ENCODE measurements around the gene PIGQ. TPM values are rescaled to one million over a fixed set of nuclear protein-coding genes. Genes with fewer than 3 reads are reported as not detected.

PIGQ gene
- polyA plus RNA-seq, 3 donors = 11.4 to 39.8 (median 12.1) TPM

GRCh38 chr16:632486-633335 is 62.9 kb downstream of the PIGQ start:
- H3K36me3 Mint-ChIP-seq = peaks cover 14 to 17% of the 10 kb centered on the region in 2 donors
- H3K27ac ChIP-seq (ENCODE audit: low read depth in 1 of 2, low read length in 2 of 2) = no peak overlapping the region
- no peaks in the 10 kb centered on the region for H3K27me3 ChIP-seq (ENCODE audit: control insufficient read depth in 2 of 2, insufficient read depth in 2 of 2, low read length in 2 of 2)
- no peaks in the 10 kb centered on the region for H3K9me3 ChIP-seq (replicated peaks in 1 of 2; ENCODE audit: control insufficient read depth in 1 of 2, insufficient read depth in 1 of 2, low read length in 2 of 2)
- H3K27me3 Mint-ChIP-seq (ENCODE audit: low read depth in 3 of 3) = peaks cover 5 to 12% (median 8%) of the 10 kb centered on the region in 3 donors
- WGBS (ENCODE audit: insufficient coverage) = 96% methylated on average over 63 of the region's 67 CpGs
- TF ChIP-seq CTCF (IDR thresholded peaks at IDR 0.05) = no peak
- intact Hi-C loops (cut with micrococcal nuclease) = no loop called here
- no peak overlapping the region for H3K4me2 ChIP-seq (replicated peaks; ENCODE audit: extremely low read depth, low read length, poor library complexity, severe bottlenecking)
- DNase-seq = no peak
- H3K4me3 ChIP-seq (replicated peaks in 1 of 3; ENCODE audit: low read depth in 2 of 3, low read length in 3 of 3) = no peak overlapping the region
- no peaks in the 10 kb centered on the region for H3K9me3 Mint-ChIP-seq
- peaks cover 48% of the 10 kb centered on the region for H4K20me1 ChIP-seq (ENCODE audit: insufficient read depth, low read length)
- peaks cover 12% of the 10 kb centered on the region for H3K79me2 ChIP-seq (ENCODE audit: insufficient read depth, low read length)
- H3K4me1 ChIP-seq (ENCODE audit: control insufficient read depth in 1 of 2, insufficient read depth in 2 of 2, low read length in 2 of 2) = peaks cover 21 to 42% of the 10 kb centered on the region in 2 donors
- no peak overlapping the region for H3K27ac Mint-ChIP-seq
- H3K4me3 Mint-ChIP-seq = no peak overlapping the region
- no peak overlapping the region for H3K9ac ChIP-seq (ENCODE audit: insufficient read depth, low read length, poor library complexity, severe bottlenecking)
- H3K36me3 ChIP-seq (replicated peaks in 1 of 2; ENCODE audit: control insufficient read depth in 1 of 2, insufficient read depth in 2 of 2, low read length in 2 of 2) = peaks cover 13 to 24% of the 10 kb centered on the region in 2 donors
- H3K4me1 Mint-ChIP-seq = peaks cover 13% of the 10 kb centered on the region
- no peak overlapping the region for H2AFZ ChIP-seq (ENCODE audit: insufficient read depth, low read depth, low read length, poor library complexity, severe bottlenecking)

- DNase-seq = no peak
- no peak overlapping the region for H3K4me3 Mint-ChIP-seq
- H3K27me3 Mint-ChIP-seq (ENCODE audit: low read depth in 3 of 3) = peaks cover 5 to 12% (median 8%) of the 10 kb centered on the region in 3 donors
- no peaks in the 10 kb centered on the region for H3K9me3 Mint-ChIP-seq
- Histone ChIP-seq H2AFZ (ENCODE audit: insufficient read depth, low read depth, low read length, poor library complexity, severe bottlenecking) (no peak overlapping the region), H3K27me3 (ENCODE audit: control insufficient read depth in 2 of 2, insufficient read depth in 2 of 2, low read length in 2 of 2) (no peaks in the 10 kb centered on the region), H3K4me2 (replicated peaks; ENCODE audit: extremely low read depth, low read length, poor library complexity, severe bottlenecking) (no peak overlapping the region), H3K4me3 (replicated peaks in 1 of 3; ENCODE audit: low read depth in 2 of 3, low read length in 3 of 3) (no peak overlapping the region), H4K20me1 (ENCODE audit: insufficient read depth, low read length) (peaks cover 42% of the 10 kb centered on the region), H3K27ac (ENCODE audit: low read depth in 1 of 2, low read length in 2 of 2) (no peak overlapping the region), H3K9me3 (replicated peaks in 1 of 2; ENCODE audit: control insufficient read depth in 1 of 2, insufficient read depth in 1 of 2, low read length in 2 of 2) (no peaks in the 10 kb centered on the region), H3K79me2 (ENCODE audit: insufficient read depth, low read length) (peaks cover 12% of the 10 kb centered on the region), H3K36me3 (replicated peaks in 1 of 2; ENCODE audit: control insufficient read depth in 1 of 2, insufficient read depth in 2 of 2, low read length in 2 of 2) (peaks cover 6 to 16% of the 10 kb centered on the region in 2 donors), H3K4me1 (ENCODE audit: control insufficient read depth in 1 of 2, insufficient read depth in 2 of 2, low read length in 2 of 2) (peaks cover 24 to 46% of the 10 kb centered on the region in 2 donors), H3K9ac (ENCODE audit: insufficient read depth, low read length, poor library complexity, severe bottlenecking) (no peak overlapping the region)
- peaks cover 8 to 9% of the 10 kb centered on the region in 2 donors for H3K36me3 Mint-ChIP-seq
- no peak overlapping the region for H3K27ac Mint-ChIP-seq
- intact Hi-C loops (cut with micrococcal nuclease) = no loop called here
- no peak for TF ChIP-seq CTCF (IDR thresholded peaks at IDR 0.05)
- peaks cover 16% of the 10 kb centered on the region for H3K4me1 Mint-ChIP-seq
- 97% methylated on average over 70 of the region's 74 CpGs for WGBS (ENCODE audit: insufficient coverage)
Measured at GRCh38 chr16:633336-634050, 63.7 kb downstream of the PIGQ start.

Small RNA genes within 50 kb of the gene (small RNA-seq; reads per million reads assigned to genes)
- gene MIR3176 (ENCODE audit: insufficient read length, low read depth) (not detected), gene MIR5587 (ENCODE audit: insufficient read length, low read depth) (not detected), gene Z98883.1 (ENCODE audit: insufficient read length, low read depth) (not detected)

Other genes with a start within 250 kb of the PIGQ start
- gene AXIN1, start 217.2 kb upstream of the PIGQ start, polyA plus RNA-seq = 10 to 100 TPM in 1 of 3 donors, under 1 TPM in 2; 0.30 to 20.9 (median 0.74) TPM
- 10 to 100 TPM; 68.6 to 88.5 (median 88.1) TPM for gene MRPL28, start 199.4 kb upstream of the PIGQ start, polyA plus RNA-seq
- 100 to 1,000 TPM in 1 of 3 donors, 10 to 100 TPM in 2; 18.2 to 137 (median 39.8) TPM for gene PGAP6, start 188.0 kb upstream of the PIGQ start, polyA plus RNA-seq
- gene NME4, start 172.8 kb upstream of the PIGQ start, polyA plus RNA-seq = 10 to 100 TPM; 26.7 to 31.4 (median 26.9) TPM
- 10 to 100 TPM in 1 of 3 donors, 1 to 10 TPM in 2; 5.7 to 12.8 (median 8.7) TPM for gene DECR2, start 168.1 kb upstream of the PIGQ start, polyA plus RNA-seq
- gene RAB11FIP3, start 144.3 kb upstream of the PIGQ start, polyA plus RNA-seq = 1 to 10 TPM in 1 of 3 donors, under 1 TPM in 2; 0.37 to 7.5 (median 0.49) TPM
- gene CAPN15, start 42.3 kb upstream of the PIGQ start, polyA plus RNA-seq = 10 to 100 TPM in 1 of 3 donors, 1 to 10 TPM in 2; 3.4 to 42.6 (median 3.9) TPM
- gene PRR35, start 9.6 kb upstream of the PIGQ start, polyA plus RNA-seq = not detected
- under 1 TPM; 0.29 to 0.57 (median 0.36) TPM for gene NHLRC4, start 3.0 kb upstream of the PIGQ start, polyA plus RNA-seq
- gene RAB40C, start 20.1 kb downstream of the PIGQ start, polyA plus RNA-seq = 10 to 100 TPM; 10.0 to 22.6 (median 10.9) TPM
- gene WFIKKN1, start 61.0 kb downstream of the PIGQ start, polyA plus RNA-seq = under 1 TPM in 1 of 3 donors, not detected in 2; 0.76 TPM
- 10 to 100 TPM; 57.1 to 80.9 (median 70.4) TPM for gene METTL26, start 66.3 kb downstream of the PIGQ start, polyA plus RNA-seq
- gene MCRIP2, start 71.9 kb downstream of the PIGQ start, polyA plus RNA-seq = 10 to 100 TPM; 23.7 to 65.6 (median 42.1) TPM
- 10 to 100 TPM in 1 of 3 donors, 1 to 10 TPM in 1, under 1 TPM in 1; 0.13 to 16.5 (median 1.1) TPM for gene WDR90, start 79.4 kb downstream of the PIGQ start, polyA plus RNA-seq
- 100 to 1,000 TPM in 1 of 3 donors, 10 to 100 TPM in 2; 25.4 to 276 (median 26.3) TPM for gene RHOT2, start 98.2 kb downstream of the PIGQ start, polyA plus RNA-seq
- 1 to 10 TPM in 1 of 3 donors, not detected in 2; 1.3 TPM for gene RHBDL1, start 105.7 kb downstream of the PIGQ start, polyA plus RNA-seq
- 100 to 1,000 TPM in 2 of 3 donors, 10 to 100 TPM in 1; 83.3 to 108 (median 106) TPM for gene STUB1, start 110.4 kb downstream of the PIGQ start, polyA plus RNA-seq
- gene JMJD8, start 114.4 kb downstream of the PIGQ start, polyA plus RNA-seq = 10 to 100 TPM; 28.7 to 45.3 (median 33.5) TPM
- gene WDR24, start 120.4 kb downstream of the PIGQ start, polyA plus RNA-seq = 1 to 10 TPM; 5.7 to 9.2 (median 7.4) TPM
- gene FBXL16, start 135.8 kb downstream of the PIGQ start, polyA plus RNA-seq = 1 to 10 TPM in 1 of 3 donors, under 1 TPM in 2; 0.28 to 1.0 (median 0.49) TPM
- 1 to 10 TPM in 2 of 3 donors, under 1 TPM in 1; 0.97 to 5.4 (median 1.7) TPM for gene METRN, start 145.2 kb downstream of the PIGQ start, polyA plus RNA-seq
- 10 to 100 TPM; 21.5 to 56.3 (median 34.4) TPM for gene ANTKMT, start 151.2 kb downstream of the PIGQ start, polyA plus RNA-seq
- under 1 TPM in 1 of 3 donors, not detected in 2; 0.96 TPM for gene CCDC78, start 156.5 kb downstream of the PIGQ start, polyA plus RNA-seq
- gene HAGHL, start 157.1 kb downstream of the PIGQ start, polyA plus RNA-seq = 1 to 10 TPM in 2 of 3 donors, under 1 TPM in 1; 0.60 to 8.9 (median 1.5) TPM
- 10 to 100 TPM in 2 of 3 donors, 1 to 10 TPM in 1; 8.6 to 41.1 (median 11.8) TPM for gene CIAO3, start 171.0 kb downstream of the PIGQ start, polyA plus RNA-seq
- gene MSLN, start 190.8 kb downstream of the PIGQ start, polyA plus RNA-seq = under 1 TPM in 2 of 3 donors, not detected in 1; 0.07 to 0.29 TPM
- 10 to 100 TPM; 29.5 to 38.1 (median 31.5) TPM for gene RPUSD1, start 218.4 kb downstream of the PIGQ start, polyA plus RNA-seq
- gene CHTF18, start 218.7 kb downstream of the PIGQ start, polyA plus RNA-seq = 10 to 100 TPM in 1 of 3 donors, 1 to 10 TPM in 1, under 1 TPM in 1; 0.57 to 13.8 (median 2.2) TPM
- not detected for gene GNG13, start 230.8 kb downstream of the PIGQ start, polyA plus RNA-seq

Data from CD14-positive monocyte (primary cell).